GM21390 (cell line): ENCODE measurements around the gene NDUFS6.
"Not testable (repeated sequence)": the region's sequence is repeated elsewhere in the genome, so short reads cannot be mapped to it uniquely, and the experiment has no call there.

Experiments
- ATAC-seq: cut with Tn5 transposase; IDR thresholded peaks from one replicate; pipeline ENCODE4 v1.9.1; 2021; ENCODE audit not compliant: unreplicated experiment

Gene NDUFS6

GRCh38 chr5:1814183-1815020 is 13.2 kb downstream of the NDUFS6 start:
- no peak for ATAC-seq

GRCh38 chr5:1815071-1815786 is 14.0 kb downstream of the NDUFS6 start:
- ATAC-seq: no peak

- ATAC-seq: no peak
These were observed 14.7 kb downstream of the NDUFS6 start for GRCh38 chr5:1815881-1816292.

- ATAC-seq: not testable (repeated sequence)
These were observed 15.4 kb downstream of the NDUFS6 start for GRCh38 chr5:1816495-1817089.

- ATAC-seq: no peak
These were observed 16.2 kb downstream of the NDUFS6 start for GRCh38 chr5:1817261-1818043.

- ATAC-seq: no peak
These were observed 17.6 kb downstream of the NDUFS6 start for GRCh38 chr5:1818784-1819183.

GRCh38 chr5:1819458-1819857 is 18.3 kb downstream of the NDUFS6 start:
- no peak for ATAC-seq

GRCh38 chr5:1820381-1820780 is 19.2 kb downstream of the NDUFS6 start:
- ATAC-seq: no peak

GRCh38 chr5:1820926-1821325 is 19.7 kb downstream of the NDUFS6 start:
- ATAC-seq: no peak

GRCh38 chr5:1821862-1822261 is 20.7 kb downstream of the NDUFS6 start:
- no peak for ATAC-seq

GRCh38 chr5:1823381-1824034 is 22.3 kb downstream of the NDUFS6 start:
- ATAC-seq: no peak

GRCh38 chr5:1824109-1824821 is 23.1 kb downstream of the NDUFS6 start:
- ATAC-seq: no peak

GRCh38 chr5:1824903-1825841 is 24.0 kb downstream of the NDUFS6 start:
- ATAC-seq: no peak

- ATAC-seq: no peak
These were observed 25.2 kb downstream of the NDUFS6 start for GRCh38 chr5:1826235-1826980.

- no peak for ATAC-seq
These were observed 26.0 kb downstream of the NDUFS6 start for GRCh38 chr5:1827025-1827885.

- no peak for ATAC-seq
These were observed 26.7 kb downstream of the NDUFS6 start for GRCh38 chr5:1827886-1828397.
